ENCODE data around the gene MAD1L1.

- TF ChIP-seq CTCF (IDR thresholded peaks at IDR 0.05; ENCODE audit: borderline replicate concordance, extremely low read depth, low read length, poor library complexity, severe bottlenecking), result no peak
- no peak for TF ChIP-seq EZH2 (IDR thresholded peaks at IDR 0.05; ENCODE audit: borderline replicate concordance, low read depth, low read length, severe bottlenecking)
These were observed 116.3 kb downstream of the MAD1L1 start for GRCh38 chr7:2116448-2116810.

Data from DND-41 (cell line).